ENCODE measurements around the gene MED15. TPM values are rescaled to one million over a fixed set of nuclear protein-coding genes. Genes with fewer than 3 reads are reported as not detected.
"Not testable (repeated sequence)": the region's sequence is repeated elsewhere in the genome, so short reads cannot be mapped to it uniquely, and the experiment has no call there.

MED15 gene
- total RNA-seq, 3 donors from 2014 or later (not counting 1 experiment from before 2014, with no cell fraction given) = 269 to 291 (median 270) TPM

DNA sequence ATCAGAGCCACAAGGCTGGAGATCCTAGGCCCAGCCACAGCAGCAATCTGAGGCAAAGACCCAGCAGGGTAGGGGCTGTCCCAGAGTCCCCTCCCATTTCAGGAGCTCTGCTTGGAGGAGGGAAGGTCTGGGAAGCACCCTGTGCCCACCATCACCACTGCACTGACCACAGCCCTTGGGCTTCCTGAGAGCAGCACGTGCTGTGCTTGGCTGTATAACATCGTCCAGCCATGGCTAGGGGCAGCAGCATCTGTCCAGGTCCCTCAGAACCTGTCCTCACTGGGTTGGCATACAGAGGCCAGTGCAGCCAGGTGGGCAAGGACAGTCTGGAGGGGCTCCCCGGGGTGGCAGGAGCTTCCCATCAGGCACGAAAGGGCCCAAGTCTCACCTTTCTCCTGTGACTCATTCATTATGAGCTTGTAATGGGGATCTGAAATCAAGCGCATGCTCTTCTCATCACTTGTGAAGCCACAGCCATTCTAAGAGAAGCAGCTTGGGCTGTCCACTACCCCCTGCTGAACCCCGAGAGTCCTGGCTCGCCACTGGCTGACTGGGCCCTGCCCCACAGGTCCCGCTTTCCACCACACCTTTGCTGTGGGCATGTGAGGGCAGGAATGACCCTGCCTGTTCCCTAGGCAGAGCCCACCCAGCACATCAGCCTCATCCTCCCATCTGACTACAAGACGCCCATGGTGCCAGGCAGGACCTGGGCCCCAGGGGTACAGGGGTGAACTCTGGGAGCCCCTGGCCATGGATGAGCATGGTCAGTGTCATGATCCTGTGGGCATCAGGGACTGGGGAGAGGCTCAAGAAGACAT, 83.3 kb downstream of the MED15 start:
- Mint-ChIP-seq H3K27me3 (ENCODE audit: low read depth in 2 of 2) (no peaks in the 10 kb centered on the region), H3K27ac (peak overlapping the region; percentile 36 to 54), H3K4me3 (no peak overlapping the region), H3K4me1 (peaks cover 6% of the 10 kb centered on the region in 2 donors), H3K9me3 (no peaks in the 10 kb centered on the region), H3K36me3 (no peaks in the 10 kb centered on the region)
- Histone ChIP-seq H3K4me1 (ENCODE audit: control insufficient read depth, insufficient read depth, low read length) (peaks cover 3% of the 10 kb centered on the region), H3K4me3 (ENCODE audit: low read length) (no peak overlapping the region), H3K36me3 (ENCODE audit: control insufficient read depth, insufficient read depth, low read length) (peaks cover 23% of the 10 kb centered on the region), H3K27ac (ENCODE audit: low read length) (no peak overlapping the region), H3K9me3 (ENCODE audit: control insufficient read depth, insufficient read depth, low read length) (no peaks in the 10 kb centered on the region), H3K27me3 (ENCODE audit: control insufficient read depth, insufficient read depth, low read length) (no peaks in the 10 kb centered on the region)
- intact Hi-C loops (cut with micrococcal nuclease) = no loop called here
- WGBS (ENCODE audit: insufficient coverage) = 84% methylated on average over 9 of the region's 9 CpGs
- ATAC-seq = peak in 2 of 3 donors; percentile 14 to 31
- no peak for DNase-seq
- TF ChIP-seq, protein P1, sequence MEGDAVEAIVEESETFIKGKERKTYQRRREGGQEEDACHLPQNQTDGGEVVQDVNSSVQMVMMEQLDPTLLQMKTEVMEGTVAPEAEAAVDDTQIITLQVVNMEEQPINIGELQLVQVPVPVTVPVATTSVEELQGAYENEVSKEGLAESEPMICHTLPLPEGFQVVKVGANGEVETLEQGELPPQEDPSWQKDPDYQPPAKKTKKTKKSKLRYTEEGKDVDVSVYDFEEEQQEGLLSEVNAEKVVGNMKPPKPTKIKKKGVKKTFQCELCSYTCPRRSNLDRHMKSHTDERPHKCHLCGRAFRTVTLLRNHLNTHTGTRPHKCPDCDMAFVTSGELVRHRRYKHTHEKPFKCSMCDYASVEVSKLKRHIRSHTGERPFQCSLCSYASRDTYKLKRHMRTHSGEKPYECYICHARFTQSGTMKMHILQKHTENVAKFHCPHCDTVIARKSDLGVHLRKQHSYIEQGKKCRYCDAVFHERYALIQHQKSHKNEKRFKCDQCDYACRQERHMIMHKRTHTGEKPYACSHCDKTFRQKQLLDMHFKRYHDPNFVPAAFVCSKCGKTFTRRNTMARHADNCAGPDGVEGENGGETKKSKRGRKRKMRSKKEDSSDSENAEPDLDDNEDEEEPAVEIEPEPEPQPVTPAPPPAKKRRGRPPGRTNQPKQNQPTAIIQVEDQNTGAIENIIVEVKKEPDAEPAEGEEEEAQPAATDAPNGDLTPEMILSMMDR (IDR thresholded peaks at IDR 0.05) = no peak

DNA sequence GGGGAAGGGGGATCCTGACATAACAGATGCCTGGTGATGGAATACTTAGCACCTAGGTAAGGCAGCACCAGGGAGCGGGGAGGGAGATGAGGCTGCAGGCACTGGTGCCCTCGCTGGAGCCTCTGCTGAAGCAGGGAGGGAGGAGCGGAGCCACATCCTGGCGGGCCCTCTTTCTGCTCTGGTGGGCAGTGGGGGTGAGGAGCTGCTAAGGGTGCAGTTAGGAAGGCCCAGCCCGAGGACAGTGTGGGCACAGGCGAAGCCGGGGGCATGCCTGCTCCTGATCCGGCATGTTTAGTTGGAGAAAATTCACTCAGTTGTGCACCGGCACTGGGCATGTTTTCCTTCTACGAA, 83.9 kb downstream of the MED15 start:
- Histone ChIP-seq H3K4me1 (ENCODE audit: control insufficient read depth, insufficient read depth, low read length) (peaks cover 3% of the 10 kb centered on the region), H3K27ac (ENCODE audit: low read length) (no peak overlapping the region), H3K27me3 (ENCODE audit: control insufficient read depth, insufficient read depth, low read length) (no peaks in the 10 kb centered on the region), H3K36me3 (ENCODE audit: control insufficient read depth, insufficient read depth, low read length) (peaks cover 17% of the 10 kb centered on the region), H3K9me3 (ENCODE audit: control insufficient read depth, insufficient read depth, low read length) (no peaks in the 10 kb centered on the region), H3K4me3 (ENCODE audit: low read length) (no peak overlapping the region)
- Mint-ChIP-seq H3K27ac (peak overlapping the region; percentile 36 to 54), H3K4me3 (no peak overlapping the region), H3K9me3 (no peaks in the 10 kb centered on the region), H3K36me3 (no peaks in the 10 kb centered on the region), H3K27me3 (ENCODE audit: low read depth in 2 of 2) (no peaks in the 10 kb centered on the region), H3K4me1 (peaks cover 6% of the 10 kb centered on the region in 2 donors)
- WGBS (ENCODE audit: insufficient coverage) = 94% methylated on average over 10 of the region's 10 CpGs
- intact Hi-C loops (cut with micrococcal nuclease) = no loop called here
- DNase-seq = no peak
- TF ChIP-seq, protein P1 (IDR thresholded peaks at IDR 0.05) = no peak
- ATAC-seq = no peak

DNA sequence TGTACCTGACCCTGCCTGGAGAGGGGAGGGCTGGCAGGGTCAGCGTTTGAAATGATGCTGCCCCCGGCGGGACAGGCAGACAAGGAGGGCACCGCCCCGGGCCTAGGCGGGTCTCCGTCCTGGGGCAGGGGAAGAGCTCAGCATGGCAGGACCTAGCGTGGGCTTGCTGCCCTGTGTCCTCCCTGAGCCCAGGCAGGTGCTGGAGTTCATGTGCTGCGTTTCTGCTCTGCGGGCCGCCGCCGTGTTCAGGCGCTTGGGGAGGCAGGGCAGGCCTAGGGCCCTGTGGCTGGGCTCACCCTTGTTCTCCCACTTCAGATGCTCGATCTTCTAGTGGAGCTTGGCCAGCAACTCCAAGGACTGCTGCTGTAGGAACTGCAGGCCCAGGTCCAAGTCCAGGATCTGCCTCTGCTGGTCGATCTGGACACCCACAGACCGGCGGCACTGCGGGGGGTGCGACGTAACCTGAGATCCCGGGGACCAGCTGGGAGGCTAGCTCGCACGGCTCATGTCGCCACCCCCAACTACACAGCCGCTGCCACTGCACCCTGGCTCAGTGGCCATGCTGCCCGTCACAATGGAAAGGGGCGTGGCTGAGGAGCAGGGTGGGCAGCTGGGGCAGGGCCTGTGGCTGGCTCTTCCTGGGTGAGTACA, 84.4 kb downstream of the MED15 start:
- no peaks in the 10 kb centered on the region for H3K9me3 ChIP-seq (ENCODE audit: control insufficient read depth, insufficient read depth, low read length)
- Mint-ChIP-seq H3K4me1 (peaks cover 6% of the 10 kb centered on the region in 2 donors), H3K27me3 (ENCODE audit: low read depth in 2 of 2) (no peaks in the 10 kb centered on the region), H3K4me3 (no peak overlapping the region), H3K27ac (no peak overlapping the region), H3K36me3 (no peaks in the 10 kb centered on the region), H3K9me3 (no peaks in the 10 kb centered on the region)
- H3K27ac ChIP-seq (ENCODE audit: low read length) = no peak overlapping the region
- peaks cover 12% of the 10 kb centered on the region for H3K36me3 ChIP-seq (ENCODE audit: control insufficient read depth, insufficient read depth, low read length)
- ATAC-seq = no peak
- TF ChIP-seq, protein P1 (IDR thresholded peaks at IDR 0.05) = no peak
- peaks cover 3% of the 10 kb centered on the region for H3K4me1 ChIP-seq (ENCODE audit: control insufficient read depth, insufficient read depth, low read length)
- H3K4me3 ChIP-seq (ENCODE audit: low read length) = no peak overlapping the region
- intact Hi-C loops (cut with micrococcal nuclease) = no loop called here
- no peaks in the 10 kb centered on the region for H3K27me3 ChIP-seq (ENCODE audit: control insufficient read depth, insufficient read depth, low read length)
- no peak for DNase-seq
- WGBS (ENCODE audit: insufficient coverage) = 94% methylated on average over 28 of the region's 28 CpGs

DNA sequence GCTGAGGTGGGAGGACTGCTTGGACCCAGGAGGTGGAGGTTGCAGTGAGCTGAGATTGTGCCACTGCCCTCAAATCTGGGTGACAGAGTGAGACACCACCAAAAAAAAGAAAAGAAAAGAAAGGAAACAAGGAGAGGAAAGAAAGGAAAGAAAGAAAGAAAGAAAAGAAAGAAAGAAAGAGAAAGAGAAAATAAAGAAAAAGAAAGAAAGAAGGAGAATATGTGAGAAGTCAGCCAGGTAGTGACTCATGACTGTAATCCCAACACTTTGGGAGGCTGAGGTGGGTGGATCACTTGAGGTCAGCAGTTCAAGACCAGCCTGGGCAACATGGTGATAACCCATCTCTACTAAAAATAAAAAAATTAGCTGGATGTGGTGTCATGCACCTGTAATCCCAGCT, 86.6 kb downstream of the MED15 start:
- H3K9me3 Mint-ChIP-seq; H3K27me3 ChIP-seq (ENCODE audit: control insufficient read depth, insufficient read depth, low read length); H3K9me3 ChIP-seq (ENCODE audit: control insufficient read depth, insufficient read depth, low read length); DNase-seq; H3K27ac ChIP-seq (ENCODE audit: low read length); H3K4me3 Mint-ChIP-seq; H3K36me3 Mint-ChIP-seq; ATAC-seq; H3K4me3 ChIP-seq (ENCODE audit: low read length); H3K4me1 ChIP-seq (ENCODE audit: control insufficient read depth, insufficient read depth, low read length); H3K27me3 Mint-ChIP-seq (ENCODE audit: low read depth in 2 of 2); H3K4me1 Mint-ChIP-seq; intact Hi-C loops (cut with micrococcal nuclease); H3K27ac Mint-ChIP-seq; H3K36me3 ChIP-seq (ENCODE audit: control insufficient read depth, insufficient read depth, low read length): not testable (repeated sequence)

DNA sequence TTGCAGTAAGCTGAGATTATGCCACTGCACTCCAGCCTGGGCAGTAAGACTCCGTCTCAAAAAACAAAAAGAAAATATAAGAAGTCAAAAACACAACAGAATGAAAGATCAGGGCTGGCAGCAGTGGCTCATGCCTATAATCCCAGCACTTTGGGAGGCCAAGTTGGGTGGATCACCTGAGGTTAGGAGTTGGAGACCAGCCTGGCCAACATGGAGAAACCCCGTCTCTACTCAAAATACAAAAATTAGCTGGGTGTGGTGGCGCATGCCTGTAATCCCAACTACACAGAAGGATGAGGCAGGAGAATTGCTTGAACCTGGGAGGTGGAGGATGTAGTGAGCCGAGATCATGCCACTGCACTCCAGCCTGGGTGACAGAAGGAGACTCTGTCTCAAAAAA, 87.1 kb downstream of the MED15 start:
- not testable (repeated sequence) for H3K9me3 Mint-ChIP-seq; H3K36me3 ChIP-seq (ENCODE audit: control insufficient read depth, insufficient read depth, low read length); H3K4me3 Mint-ChIP-seq

More for the DNA sequence above, 87.1 kb downstream of the MED15 start:
- ATAC-seq; H3K36me3 Mint-ChIP-seq; H3K9me3 ChIP-seq (ENCODE audit: control insufficient read depth, insufficient read depth, low read length); intact Hi-C loops (cut with micrococcal nuclease); H3K27ac Mint-ChIP-seq; DNase-seq; H3K4me3 ChIP-seq (ENCODE audit: low read length); H3K27me3 Mint-ChIP-seq (ENCODE audit: low read depth in 2 of 2); H3K4me1 ChIP-seq (ENCODE audit: control insufficient read depth, insufficient read depth, low read length); H3K4me1 Mint-ChIP-seq; H3K27ac ChIP-seq (ENCODE audit: low read length); H3K27me3 ChIP-seq (ENCODE audit: control insufficient read depth, insufficient read depth, low read length): not testable (repeated sequence)
- 96% methylated on average over 3 of the region's 4 CpGs for WGBS (ENCODE audit: insufficient coverage)
